ENCODE results near the gene ABL1. TPM values are rescaled to one million over a fixed set of nuclear protein-coding genes. Genes with fewer than 3 reads are reported as not detected.

The ABL1 gene
- total RNA-seq, 2 donors from 2014 or later: 40.8 to 55.4 TPM

GRCh38 chr9:130934246-130934645 lies 99.2 kb downstream of the ABL1 start:
- ATAC-seq: no peak
- intact Hi-C loops (cut with DNase I): no loop called here
- no peak for DNase-seq

GRCh38 chr9:130934702-130935647 lies 99.9 kb downstream of the ABL1 start:
- DNase-seq: no peak
- intact Hi-C loops (cut with DNase I): loop anchor here in 1 of 2 donors (5.0 kb wide), 1 partner anchor 68 kb away; no protein-coding TSS in a partner anchor
- no peak for ATAC-seq

- intact Hi-C loops (cut with DNase I): loop anchor here in 1 of 2 donors (5.0 kb wide), 1 partner anchor 68 kb away; no protein-coding TSS in a partner anchor
- no peak for DNase-seq
- ATAC-seq: no peak
Observed at GRCh38 chr9:130935648-130936271, 100.7 kb downstream of the ABL1 start.

GRCh38 chr9:130936285-130937117 lies 101.4 kb downstream of the ABL1 start:
- DNase-seq: no peak
- intact Hi-C loops (cut with DNase I): loop anchor here in 1 of 2 donors (5.0 kb wide), 1 partner anchor 69 kb away; no protein-coding TSS in a partner anchor
- peak in 1 of 2 donors; percentile 11 for ATAC-seq

Other genes starting within 250 kb of the ABL1 start
- not detected for gene PRDM12, start 170.7 kb upstream of the ABL1 start, total RNA-seq
- 10 to 100 TPM; 14.3 to 15.4 TPM for gene EXOSC2, start 141.5 kb upstream of the ABL1 start, total RNA-seq
- not detected for gene QRFP, start 61.6 kb downstream of the ABL1 start, total RNA-seq
- gene FIBCD1, start 104.0 kb downstream of the ABL1 start, total RNA-seq: 1 to 10 TPM; 1.0 to 2.2 TPM
- gene LAMC3, start 173.9 kb downstream of the ABL1 start, total RNA-seq: 1 to 10 TPM in 1 of 2 donors, under 1 TPM in 1; 0.29 to 1.1 TPM

All from left cardiac atrium (tissue), 4 donors.